ENCODE data around the gene MYO1G. TPM values are rescaled to one million over a fixed set of nuclear protein-coding genes. Genes with fewer than 3 reads are reported as not detected.

Gene MYO1G
- total RNA-seq, 1 donor from 2014 or later: 154 TPM

DNA sequence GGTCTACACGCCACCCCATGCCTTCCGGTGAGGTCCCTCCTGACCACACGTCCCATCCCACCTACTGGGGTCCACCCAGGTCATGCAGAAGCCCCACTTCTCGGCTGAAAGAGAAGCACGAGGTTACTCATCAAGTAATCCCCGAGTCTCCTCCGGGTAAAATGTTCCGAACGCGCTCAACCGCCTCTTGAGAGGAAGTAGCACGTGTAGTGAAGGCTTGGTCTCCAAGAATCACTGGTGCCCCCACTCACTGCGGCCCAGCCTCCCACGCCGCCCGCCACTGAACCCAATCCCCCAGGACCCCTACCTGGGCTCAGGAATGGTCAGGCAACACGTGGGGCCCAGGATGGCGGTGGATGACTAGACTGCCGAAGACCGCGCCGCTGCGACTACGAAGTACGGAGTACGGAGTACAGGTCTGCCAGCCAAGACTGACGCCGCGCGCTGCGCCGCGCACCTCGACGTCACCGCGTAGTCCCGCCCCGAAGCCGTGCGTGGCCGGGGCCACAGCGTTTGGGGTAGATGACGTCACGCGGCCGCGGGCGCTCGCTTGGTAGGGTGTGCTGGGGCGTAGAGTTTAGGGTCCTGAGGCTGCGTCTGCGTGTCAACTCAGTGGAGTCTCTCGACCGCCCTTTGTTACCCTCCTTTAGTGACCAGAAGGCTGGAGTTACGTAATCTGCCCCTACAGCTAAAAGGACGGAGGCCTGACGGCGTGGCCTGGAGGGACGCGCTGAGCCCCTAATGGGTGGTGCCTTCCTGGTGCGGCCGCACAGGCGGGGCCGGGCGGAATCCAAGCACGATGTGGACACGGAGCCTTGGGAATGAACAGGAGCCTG lies 7.6 kb upstream of the MYO1G start:
- ChIA-PET POLR2A (interaction anchor here (0.6 to 13.0 kb wide), 14 partner anchors 9 to 379 kb away, joined by 3 to 325 read pairs (median 4); partner anchors contain the start of genes CCM2, OGDH, PPIA and PURB), CTCF (interaction anchor here (1.3 kb wide), 1 partner anchor 149 kb away, joined by 3 read pairs; no protein-coding TSS in a partner anchor)
- no peak for TF ChIP-seq CTCF (IDR thresholded peaks at IDR 0.05)
- H3K9me3 Mint-ChIP-seq: no peaks in the 10 kb centered on the region
- H3K27ac Mint-ChIP-seq: peak overlapping the region; percentile 98
- H3K27me3 Mint-ChIP-seq: no peaks in the 10 kb centered on the region
- H3K4me3 Mint-ChIP-seq: peak overlapping the region; percentile 98
- peaks cover 48% of the 10 kb centered on the region for H3K36me3 Mint-ChIP-seq (ENCODE audit: low read depth)
- DNase-seq: peak; percentile 97
- intact Hi-C loops (cut with micrococcal nuclease): loop anchor here (1.0 to 2.0 kb wide), 7 partner anchors 9 to 1060 kb away; partner anchors contain the start of genes H2AZ2, PPIA and UBE2D4
- peaks cover 58% of the 10 kb centered on the region for H3K4me1 Mint-ChIP-seq
- ATAC-seq (ENCODE audit: low read depth): peak; percentile 92

DNA sequence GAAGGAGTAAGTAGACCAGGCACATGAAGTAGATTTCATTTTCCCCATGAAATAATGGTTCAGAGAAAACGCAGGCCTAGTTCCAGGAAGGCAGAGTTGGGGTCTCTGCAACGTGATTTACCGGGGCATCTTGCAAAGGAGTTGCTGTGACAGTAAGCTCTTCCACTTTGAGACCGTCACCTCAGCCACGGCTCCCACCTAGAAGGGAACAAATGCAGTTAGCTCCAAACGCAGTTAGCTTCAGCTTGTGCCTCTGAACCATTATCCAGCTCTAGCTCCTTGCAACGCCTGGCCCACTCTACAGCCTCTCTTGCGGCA lies 7.0 kb upstream of the MYO1G start:
- DNase-seq (no peak), ATAC-seq (ENCODE audit: low read depth) (no peak)
- CTCF ChIA-PET: interaction anchor here (1.3 kb wide), 1 partner anchor 150 kb away, joined by 3 read pairs; no protein-coding TSS in a partner anchor
- Mint-ChIP-seq H3K4me1 (peaks cover 63% of the 10 kb centered on the region), H3K27ac (peak overlapping the region; percentile 98), H3K9me3 (no peaks in the 10 kb centered on the region), H3K27me3 (no peaks in the 10 kb centered on the region), H3K36me3 (ENCODE audit: low read depth) (peaks cover 50% of the 10 kb centered on the region), H3K4me3 (peak overlapping the region; percentile 98)
- intact Hi-C loops (cut with micrococcal nuclease): loop anchor here (1.0 to 2.0 kb wide), 7 partner anchors 9 to 1059 kb away; partner anchors contain the start of genes H2AZ2, PPIA and UBE2D4
- TF ChIP-seq CTCF (IDR thresholded peaks at IDR 0.05): no peak
- POLR2A ChIA-PET: interaction anchor here (0.6 to 13.0 kb wide), 12 partner anchors 10 to 379 kb away, joined by 3 to 325 read pairs (median 4); partner anchors contain the start of genes CCM2, OGDH, TBRG4 and ZMIZ2

- TF ChIP-seq CTCF (IDR thresholded peaks at IDR 0.05): no peak
- no peaks in the 10 kb centered on the region for H3K9me3 Mint-ChIP-seq
- DNase-seq (no peak), ATAC-seq (ENCODE audit: low read depth) (no peak)
- intact Hi-C loops (cut with micrococcal nuclease): no loop called here
- no peaks in the 10 kb centered on the region for H3K27me3 Mint-ChIP-seq
- peak overlapping the region; percentile 98 for H3K4me3 Mint-ChIP-seq
- CTCF ChIA-PET: interaction anchor here (1.3 kb wide), 1 partner anchor 150 kb away, joined by 3 read pairs; no protein-coding TSS in a partner anchor
- H3K27ac Mint-ChIP-seq: peak overlapping the region; percentile 98
- H3K4me1 Mint-ChIP-seq: peaks cover 69% of the 10 kb centered on the region
- peaks cover 53% of the 10 kb centered on the region for H3K36me3 Mint-ChIP-seq (ENCODE audit: low read depth)
- POLR2A ChIA-PET: interaction anchor here (0.6 to 13.0 kb wide), 13 partner anchors 9 to 378 kb away, joined by 3 to 325 read pairs (median 4); partner anchors contain the start of genes CCM2, OGDH, TBRG4 and ZMIZ2
Measured at GRCh38 chr7:44985033-44985695, 6.3 kb upstream of the MYO1G start.

- no peak for DNase-seq
- intact Hi-C loops (cut with micrococcal nuclease): loop anchor here (5.0 kb wide), 2 partner anchors 347 to 783 kb away; no protein-coding TSS in a partner anchor
Measured at GRCh38 chr7:44984478-44984758, 5.6 kb upstream of the MYO1G start.

More at GRCh38 chr7:44984478-44984758, 5.6 kb upstream of the MYO1G start:
- Mint-ChIP-seq H3K4me3 (peak overlapping the region; percentile 98), H3K9me3 (no peaks in the 10 kb centered on the region), H3K27ac (peak overlapping the region; percentile 98), H3K4me1 (peaks cover 77% of the 10 kb centered on the region), H3K36me3 (ENCODE audit: low read depth) (peaks cover 53% of the 10 kb centered on the region), H3K27me3 (no peaks in the 10 kb centered on the region)
- ATAC-seq (ENCODE audit: low read depth): no peak
- ChIA-PET CTCF (no interaction called here), POLR2A (interaction anchor here (0.7 to 13.0 kb wide), 3 partner anchors 14 to 41 kb away, joined by 4 to 325 read pairs (median 4); partner anchors contain the start of gene CCM2)
- no peak for TF ChIP-seq CTCF (IDR thresholded peaks at IDR 0.05)

Data from activated B cell treated with CpG ODN at 0.5 μM for 24 hours (primary cell).